ENCODE data around the gene TCAIM. TPM values are rescaled to one million over a fixed set of nuclear protein-coding genes. Genes with fewer than 3 reads are reported as not detected.

TCAIM gene
- total and polyA plus RNA-seq, 9 of the 15 experiments (the other 6 are each of a cell fraction or from before 2014, with no cell fraction given), result 19.7 to 53.3 (median 36.9) TPM

DNA sequence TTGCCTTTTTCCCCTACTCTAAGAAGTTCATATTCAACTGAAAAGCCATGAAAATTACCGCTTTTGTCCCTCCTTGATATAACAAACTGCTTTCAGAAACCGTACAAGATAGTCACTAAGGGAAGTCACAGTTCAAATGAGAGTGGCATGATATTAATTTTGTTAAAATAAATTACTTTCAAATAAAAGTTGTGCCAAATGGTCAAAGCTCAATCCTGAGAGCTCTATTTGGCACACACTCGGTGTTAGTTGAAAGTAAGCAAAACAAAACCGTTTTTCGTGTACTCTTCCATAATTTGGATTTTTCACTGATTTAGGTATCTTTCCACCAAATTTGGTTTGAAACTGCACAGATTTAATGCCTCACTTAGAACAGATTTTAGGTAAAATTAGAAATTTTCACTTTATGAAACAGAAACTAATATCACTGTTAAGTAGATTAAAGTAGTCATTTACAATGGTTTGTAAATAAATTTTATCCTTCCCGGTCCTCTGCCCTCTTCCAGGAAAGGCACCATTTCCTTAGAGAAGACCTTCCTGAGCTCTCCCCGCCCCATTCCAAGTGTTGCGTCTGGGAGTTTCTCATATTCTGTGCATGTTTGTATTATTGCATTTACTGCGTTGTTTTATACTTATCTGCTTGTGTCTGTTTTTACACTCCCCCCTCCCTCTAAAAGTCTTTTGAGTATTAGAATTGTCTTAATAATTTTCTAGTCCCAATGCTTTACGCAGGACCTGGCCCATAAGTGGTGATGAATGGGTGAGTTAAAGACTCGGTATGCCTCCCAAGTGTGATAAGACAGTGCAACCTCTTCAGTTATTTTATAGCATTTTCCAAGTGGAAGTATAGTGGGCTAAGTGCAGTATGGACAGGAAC lies 853 bp downstream of the TCAIM start (continued):
- TF ChIP-seq RERE (CRISPR knock-in tag; IDR thresholded peaks at IDR 0.05; ENCODE audit: borderline replicate concordance), result no peak
- TF ChIP-seq ADNP (tag; IDR thresholded peaks at IDR 0.05), result no peak
- TF ChIP-seq ZNF395 (CRISPR knock-in tag; IDR thresholded peaks at IDR 0.05), result no peak
- no peak for TF ChIP-seq ZFP30 (CRISPR knock-in tag; IDR thresholded peaks at IDR 0.05; ENCODE audit: borderline replicate concordance)
- peak; percentile 72 to 87 for TF ChIP-seq KDM1A (IDR thresholded peaks at IDR 0.05)
- TF ChIP-seq KDM5B (IDR thresholded peaks at IDR 0.05; ENCODE audit: insufficient replicate concordance, low read depth, low read length), result peak; percentile 32
- TF ChIP-seq ZBTB43 (CRISPR knock-in tag; IDR thresholded peaks at IDR 0.05), result no peak
- TF ChIP-seq ZNF41 (CRISPR knock-in tag; conservative IDR thresholded peaks at IDR 0.05), result no peak
- TF ChIP-seq HNRNPH1 (optimal IDR thresholded peaks at IDR 0.05; ENCODE audit: low read depth, low read length), result no peak
- no peak for TF ChIP-seq HDAC8 (tag; IDR thresholded peaks at IDR 0.05)
- no peak for TF ChIP-seq FUS (optimal IDR thresholded peaks at IDR 0.05; ENCODE audit: low read depth, low read length)
- TF ChIP-seq, protein P1, sequence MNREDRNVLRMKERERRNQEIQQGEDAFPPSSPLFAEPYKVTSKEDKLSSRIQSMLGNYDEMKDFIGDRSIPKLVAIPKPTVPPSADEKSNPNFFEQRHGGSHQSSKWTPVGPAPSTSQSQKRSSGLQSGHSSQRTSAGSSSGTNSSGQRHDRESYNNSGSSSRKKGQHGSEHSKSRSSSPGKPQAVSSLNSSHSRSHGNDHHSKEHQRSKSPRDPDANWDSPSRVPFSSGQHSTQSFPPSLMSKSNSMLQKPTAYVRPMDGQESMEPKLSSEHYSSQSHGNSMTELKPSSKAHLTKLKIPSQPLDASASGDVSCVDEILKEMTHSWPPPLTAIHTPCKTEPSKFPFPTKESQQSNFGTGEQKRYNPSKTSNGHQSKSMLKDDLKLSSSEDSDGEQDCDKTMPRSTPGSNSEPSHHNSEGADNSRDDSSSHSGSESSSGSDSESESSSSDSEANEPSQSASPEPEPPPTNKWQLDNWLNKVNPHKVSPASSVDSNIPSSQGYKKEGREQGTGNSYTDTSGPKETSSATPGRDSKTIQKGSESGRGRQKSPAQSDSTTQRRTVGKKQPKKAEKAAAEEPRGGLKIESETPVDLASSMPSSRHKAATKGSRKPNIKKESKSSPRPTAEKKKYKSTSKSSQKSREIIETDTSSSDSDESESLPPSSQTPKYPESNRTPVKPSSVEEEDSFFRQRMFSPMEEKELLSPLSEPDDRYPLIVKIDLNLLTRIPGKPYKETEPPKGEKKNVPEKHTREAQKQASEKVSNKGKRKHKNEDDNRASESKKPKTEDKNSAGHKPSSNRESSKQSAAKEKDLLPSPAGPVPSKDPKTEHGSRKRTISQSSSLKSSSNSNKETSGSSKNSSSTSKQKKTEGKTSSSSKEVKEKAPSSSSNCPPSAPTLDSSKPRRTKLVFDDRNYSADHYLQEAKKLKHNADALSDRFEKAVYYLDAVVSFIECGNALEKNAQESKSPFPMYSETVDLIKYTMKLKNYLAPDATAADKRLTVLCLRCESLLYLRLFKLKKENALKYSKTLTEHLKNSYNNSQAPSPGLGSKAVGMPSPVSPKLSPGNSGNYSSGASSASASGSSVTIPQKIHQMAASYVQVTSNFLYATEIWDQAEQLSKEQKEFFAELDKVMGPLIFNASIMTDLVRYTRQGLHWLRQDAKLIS (CRISPR knock-in tag; IDR thresholded peaks at IDR 0.05), result 0 out of 2 replicates have a peak, but pooled peaks have one; percentile 36

All from K562 (cell line).